ENCODE results near the gene MSL1. TPM values are rescaled to one million over a fixed set of nuclear protein-coding genes. Genes with fewer than 3 reads are reported as not detected.

The MSL1 gene
- total and polyA plus RNA-seq, 2 experiments from 2014 or later: 26.7 to 81.6 TPM

- H3K9me3 ChIP-seq (ENCODE audit: low read depth): no peaks in the 10 kb centered on the region
- DNase-seq (ENCODE audit: low spot score): no peak
- H3K27ac ChIP-seq: no peak overlapping the region
- TF ChIP-seq CTCF (IDR thresholded peaks at IDR 0.05; ENCODE audit: poor library complexity): no peak
- no peak for TF ChIP-seq EZH2phosphoT487 (IDR thresholded peaks at IDR 0.05; ENCODE audit: low read depth, severe bottlenecking, unreplicated experiment)
- no peak for TF ChIP-seq EZH2 (IDR thresholded peaks at IDR 0.05; ENCODE audit: borderline replicate concordance)
- H3K4me2 ChIP-seq: no peak overlapping the region
- no peaks in the 10 kb centered on the region for H4K20me1 ChIP-seq (ENCODE audit: insufficient read depth, poor library complexity, severe bottlenecking)
- no peak overlapping the region for H3K4me3 ChIP-seq
- H3K9me2 ChIP-seq (replicated peaks; ENCODE audit: insufficient read depth): no peaks in the 10 kb centered on the region
- H3K79me2 ChIP-seq: no peaks in the 10 kb centered on the region
- H3K27me3 ChIP-seq: no peaks in the 10 kb centered on the region
- H3K4me1 ChIP-seq (ENCODE audit: insufficient read depth): no peaks in the 10 kb centered on the region
- no peaks in the 10 kb centered on the region for H3K36me3 ChIP-seq (replicated peaks; ENCODE audit: insufficient read depth, low read depth)
- no peak overlapping the region for H2AFZ ChIP-seq
- WGBS (ENCODE audit: low lambda C conversion rate, missing lambda C conversion rate): 91% methylated on average over 29 of the region's 29 CpGs
These were observed 28.7 kb upstream of the MSL1 start for GRCh38 chr17:40093005-40093579.

- H3K9me2 ChIP-seq (replicated peaks; ENCODE audit: insufficient read depth): no peaks in the 10 kb centered on the region
- no peak overlapping the region for H3K4me2 ChIP-seq
- H4K20me1 ChIP-seq (ENCODE audit: insufficient read depth, poor library complexity, severe bottlenecking): no peaks in the 10 kb centered on the region
- no peaks in the 10 kb centered on the region for H3K79me2 ChIP-seq
- no peak for TF ChIP-seq EZH2 (IDR thresholded peaks at IDR 0.05; ENCODE audit: borderline replicate concordance)
- no peak for TF ChIP-seq EZH2phosphoT487 (IDR thresholded peaks at IDR 0.05; ENCODE audit: low read depth, severe bottlenecking, unreplicated experiment)
- no peak for TF ChIP-seq CTCF (IDR thresholded peaks at IDR 0.05; ENCODE audit: poor library complexity)
- no peak for DNase-seq (ENCODE audit: low spot score)
- no peaks in the 10 kb centered on the region for H3K9me3 ChIP-seq (ENCODE audit: low read depth)
- peaks cover 6% of the 10 kb centered on the region for H3K4me1 ChIP-seq (ENCODE audit: insufficient read depth)
- H2AFZ ChIP-seq: no peak overlapping the region
- WGBS (ENCODE audit: low lambda C conversion rate, missing lambda C conversion rate): 94% methylated on average over 16 of the region's 16 CpGs
- no peaks in the 10 kb centered on the region for H3K36me3 ChIP-seq (replicated peaks; ENCODE audit: insufficient read depth, low read depth)
- H3K27ac ChIP-seq: no peak overlapping the region
- no peak overlapping the region for H3K4me3 ChIP-seq
- no peaks in the 10 kb centered on the region for H3K27me3 ChIP-seq
These were observed 28.1 kb upstream of the MSL1 start for GRCh38 chr17:40093580-40094201.

GRCh38 chr17:40094874-40095273 is 26.9 kb upstream of the MSL1 start:
- H3K9me2 ChIP-seq (replicated peaks; ENCODE audit: insufficient read depth): no peaks in the 10 kb centered on the region
- no peak for DNase-seq (ENCODE audit: low spot score)
- H3K36me3 ChIP-seq (replicated peaks; ENCODE audit: insufficient read depth, low read depth): no peaks in the 10 kb centered on the region
- no peaks in the 10 kb centered on the region for H3K9me3 ChIP-seq (ENCODE audit: low read depth)
- no peak for TF ChIP-seq EZH2 (IDR thresholded peaks at IDR 0.05; ENCODE audit: borderline replicate concordance)
- no peak for TF ChIP-seq CTCF (IDR thresholded peaks at IDR 0.05; ENCODE audit: poor library complexity)
- TF ChIP-seq EZH2phosphoT487 (IDR thresholded peaks at IDR 0.05; ENCODE audit: low read depth, severe bottlenecking, unreplicated experiment): no peak
- no peaks in the 10 kb centered on the region for H3K79me2 ChIP-seq
- no peaks in the 10 kb centered on the region for H3K27me3 ChIP-seq
- H3K4me3 ChIP-seq: no peak overlapping the region
- 95% methylated on average over 14 of the region's 14 CpGs for WGBS (ENCODE audit: low lambda C conversion rate, missing lambda C conversion rate)
- no peak overlapping the region for H3K4me2 ChIP-seq
- no peaks in the 10 kb centered on the region for H4K20me1 ChIP-seq (ENCODE audit: insufficient read depth, poor library complexity, severe bottlenecking)
- H3K4me1 ChIP-seq (ENCODE audit: insufficient read depth): peaks cover 12% of the 10 kb centered on the region
- no peak overlapping the region for H3K27ac ChIP-seq
- H2AFZ ChIP-seq: no peak overlapping the region

Data from hepatocyte (in vitro differentiated cells).